Hepatocyte (in vitro differentiated cells): ENCODE results near the gene CDC42BPA.

ENCODE experiments used
- EZH2 ChIP-seq: fragments of 200-600 bp; sonication (generic); IDR thresholded peaks from 2 replicates; pipeline ENCODE4 v1.6.1; 2016; ENCODE audit warnings: antibody characterized with exemption, mild to moderate bottlenecking, borderline replicate concordance
- EZH2phosphoT487 ChIP-seq: fragments of 200-600 bp; sonication (generic); IDR thresholded peaks from one replicate; pipeline ENCODE4 v1.6.1; 2018; ENCODE audit warnings: antibody characterized with exemption, mild to moderate bottlenecking, low read depth, moderate library complexity; ENCODE audit not compliant: unreplicated experiment, severe bottlenecking

DNA sequence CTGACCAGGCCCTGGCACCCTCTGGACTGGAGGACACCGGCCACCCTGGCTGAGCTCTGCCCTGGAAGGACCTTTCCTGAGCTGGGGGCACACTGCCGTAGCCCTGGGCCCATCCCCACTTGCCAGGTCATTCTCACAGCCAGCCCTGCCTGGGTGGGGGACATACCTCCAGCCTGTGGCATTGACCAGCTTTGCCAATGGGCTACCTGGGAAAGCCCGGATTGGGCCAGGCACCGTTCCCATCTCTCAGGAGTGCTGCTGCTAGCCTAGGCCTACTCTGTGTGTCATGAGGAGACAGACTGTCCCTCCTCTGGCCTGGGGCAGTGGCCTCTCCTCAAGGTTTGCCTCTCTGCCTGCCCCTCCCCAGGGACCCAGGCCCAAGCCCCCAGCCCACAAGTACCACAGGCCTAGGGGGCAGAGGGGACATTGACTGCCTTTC is 338.2 kb downstream of the CDC42BPA start:
- no peak for TF ChIP-seq EZH2
- no peak for TF ChIP-seq EZH2phosphoT487
